IMR-90 (cell line): Measurements from ENCODE around the gene PRKN.

Source experiments
- CEBPB ChIP-seq: IDR thresholded peaks from 2 replicates; pipeline ENCODE4 v1.6.1; 2012; ENCODE audit warnings: low read depth, low read length, improper control_type of control experiment
- CHD1 ChIP-seq: IDR thresholded peaks from 2 replicates; pipeline ENCODE4 v1.6.1; 2012; ENCODE audit warnings: low read depth, low read length, improper control_type of control experiment
- CTCF ChIP-seq: conservative IDR thresholded peaks from 2 replicates; pipeline ENCODE4 v1.5.1; 2012; ENCODE audit warnings: mild to moderate bottlenecking, low read depth, low read length, improper control_type of control experiment
- MAZ ChIP-seq: IDR thresholded peaks from 2 replicates; pipeline ENCODE4 v1.6.1; 2012; ENCODE audit warnings: low read depth, mild to moderate bottlenecking, low read length, improper control_type of control experiment, moderate library complexity, borderline replicate concordance
- RAD21 ChIP-seq: IDR thresholded peaks from 2 replicates; pipeline ENCODE4 v1.6.1; 2012; ENCODE audit warnings: low read length, improper control_type of control experiment
- RCOR1 ChIP-seq: IDR thresholded peaks from 2 replicates; pipeline ENCODE4 v1.6.1; 2012; ENCODE audit warnings: mild to moderate bottlenecking, low read length, improper control_type of control experiment; ENCODE audit not compliant: insufficient replicate concordance

GRCh38 chr6:162217058-162217457 lies 510.5 kb downstream of the PRKN start:
- TF ChIP-seq CTCF = no peak
- TF ChIP-seq CHD1 = no peak
- TF ChIP-seq RCOR1 = no peak
- TF ChIP-seq RAD21 = no peak
- TF ChIP-seq MAZ = no peak
- no peak for TF ChIP-seq CEBPB
